ENCODE data around the gene TSPAN17. TPM values are rescaled to one million over a fixed set of nuclear protein-coding genes. Genes with fewer than 3 reads are reported as not detected.

The TSPAN17 gene
- total and polyA plus RNA-seq, 2 experiments from 2014 or later, result 11.7 to 52.1 TPM

GRCh38 chr5:176692326-176692725, 45.0 kb downstream of the TSPAN17 start:
- Histone ChIP-seq H3K36me3 (ENCODE audit: insufficient read depth) (no peaks in the 10 kb centered on the region), H2AFZ (0 out of 2 replicates have a peak overlapping the region, but pooled peaks have one; percentile 59), H3K4me1 (ENCODE audit: insufficient read depth) (peaks cover 17% of the 10 kb centered on the region), H3F3A (replicated peaks; ENCODE audit: low read depth) (peaks cover 4% of the 10 kb centered on the region; the same call in 1 of the 2 replicates), H3K79me2 (replicated peaks; ENCODE audit: insufficient read depth) (no peaks in the 10 kb centered on the region), H3K4me2 (peak overlapping the region; percentile 55), H3K27ac (ENCODE audit: low read depth) (no peak overlapping the region), H3K9me2 (ENCODE audit: insufficient read depth) (no peaks in the 10 kb centered on the region), H3K4me3 (no peak overlapping the region), H4K20me1 (replicated peaks; ENCODE audit: insufficient read depth) (no peaks in the 10 kb centered on the region), H3K27me3 (ENCODE audit: insufficient read depth) (no peaks in the 10 kb centered on the region)
- H3K27ac Mint-ChIP-seq, result no peak overlapping the region
- no peak overlapping the region for H3K4me3 Mint-ChIP-seq
- peaks cover 34% of the 10 kb centered on the region for H3K4me1 Mint-ChIP-seq
- no peak for DNase-seq (ENCODE audit: low spot score)
- H3K36me3 Mint-ChIP-seq (ENCODE audit: low read depth), result peaks cover under 1% of the 10 kb centered on the region; the same call in 1 of the 3 replicates
- H3K27me3 Mint-ChIP-seq (ENCODE audit: insufficient read depth, low read depth, poor library complexity), result peaks cover 16% of the 10 kb centered on the region
- ATAC-seq, result no peak
- TF ChIP-seq ZNF331 (CRISPR knock-in tag; IDR thresholded peaks at IDR 0.05; ENCODE audit: low read depth) (no peak), ETS1 (IDR thresholded peaks at IDR 0.05) (no peak), CREB1 (CRISPR knock-in tag; IDR thresholded peaks at IDR 0.05; ENCODE audit: low read depth) (no peak), JUNB (IDR thresholded peaks at IDR 0.05; ENCODE audit: unreplicated experiment) (no peak), NANOG (IDR thresholded peaks at IDR 0.05; ENCODE audit: borderline replicate concordance) (no peak), POLR2AphosphoS5 (IDR thresholded peaks at IDR 0.05; ENCODE audit: low read depth) (no peak), EZH2phosphoT487 (IDR thresholded peaks at IDR 0.05; ENCODE audit: unreplicated experiment) (no peak), CTCF (conservative IDR thresholded peaks at IDR 0.05; ENCODE audit: low read depth in 2 of 2) (no peak), REST (IDR thresholded peaks at IDR 0.05; ENCODE audit: unreplicated experiment) (no peak), ZNF114 (CRISPR knock-in tag; IDR thresholded peaks at IDR 0.05) (no peak), STAT1 (IDR thresholded peaks at IDR 0.05; ENCODE audit: unreplicated experiment) (no peak), EZH2 (IDR thresholded peaks at IDR 0.05; ENCODE audit: low read depth, unreplicated experiment) (no peak), ZNF462 (CRISPR knock-in tag; IDR thresholded peaks at IDR 0.05) (no peak)
- H3K9me3 Mint-ChIP-seq, result peaks cover 9% of the 10 kb centered on the region; the same call in 2 of the 3 replicates
